Measurements from ENCODE around the gene ABO. TPM values are rescaled to one million over a fixed set of nuclear protein-coding genes. Genes with fewer than 3 reads are reported as not detected.
"Not testable (repeated sequence)": the region's sequence is repeated elsewhere in the genome, so short reads cannot be mapped to it uniquely, and the experiment has no call there.

Gene ABO
- total RNA-seq, 1 experiment from 2014 or later = 0.37 TPM

- not testable (repeated sequence) for H4K8ac ChIP-seq (replicated peaks; ENCODE audit: insufficient read length, low read depth, low read length); H3K9ac ChIP-seq (ENCODE audit: extremely low read depth, insufficient read length, low read length); H3K36me3 Mint-ChIP-seq (ENCODE audit: insufficient read depth in 1 of 3, low read depth in 3 of 3); H3K9me3 Mint-ChIP-seq; H3K27ac Mint-ChIP-seq; H3K4ac ChIP-seq (ENCODE audit: low read depth, low read length); H4K20me1 ChIP-seq (ENCODE audit: control insufficient read depth, insufficient read depth, insufficient read length); H2BK5ac ChIP-seq (ENCODE audit: insufficient read length, low read length); H3T11ph ChIP-seq (ENCODE audit: low read length); H3K79me2 ChIP-seq (ENCODE audit: insufficient read depth, low read length); H3K4me3 Mint-ChIP-seq; H4K91ac ChIP-seq (ENCODE audit: insufficient read length, low read depth, low read length); H2BK12ac ChIP-seq (ENCODE audit: insufficient read length, low read depth, low read length); H3K4me1 ChIP-seq (ENCODE audit: insufficient read depth, low read length); H3K4me2 ChIP-seq (ENCODE audit: insufficient read depth, insufficient read length, low read length); H3K4me1 Mint-ChIP-seq; H2BK20ac ChIP-seq (ENCODE audit: low read depth, low read length, poor library complexity, severe bottlenecking); H3K27ac ChIP-seq (ENCODE audit: insufficient read length, low read depth, low read length); H3K56ac ChIP-seq (ENCODE audit: insufficient read length, low read depth, low read length); H3K9me3 ChIP-seq (ENCODE audit: control insufficient read depth, low read depth, low read length); H3K23me2 ChIP-seq (ENCODE audit: insufficient read length, low read depth, low read length, poor library complexity, severe bottlenecking); H3K23ac ChIP-seq (ENCODE audit: insufficient read length, low read depth, low read length); H2AK5ac ChIP-seq (ENCODE audit: insufficient read length, low read length); H2BK120ac ChIP-seq (ENCODE audit: low read depth, low read length, poor library complexity, severe bottlenecking); H4K5ac ChIP-seq (ENCODE audit: insufficient read length, low read depth, low read length); H2BK15ac ChIP-seq (ENCODE audit: low read depth, low read length); H2AFZ ChIP-seq (ENCODE audit: low read length); H3K27me3 ChIP-seq (ENCODE audit: insufficient read depth, low read length); DNase-seq; H3K18ac ChIP-seq (ENCODE audit: insufficient read length, low read depth, low read length); H3K79me1 ChIP-seq (ENCODE audit: insufficient read depth, low read depth, low read length, poor library complexity, severe bottlenecking); H3K14ac ChIP-seq (ENCODE audit: insufficient read depth, low read length)
- peaks cover 56% of the 10 kb centered on the region for H3K27me3 Mint-ChIP-seq (ENCODE audit: low read depth)
- WGBS (ENCODE audit: extremely low coverage, insufficient read length, low lambda C conversion rate) = no CpG with 5 or more reads among the region's 7 CpGs
These were observed 44.5 kb downstream of the ABO start for GRCh38 chr9:133230514-133230913.

All from H9 (cell line).